Pancreas (tissue), 10 donors: ENCODE data around the gene HSD11B1. TPM values are rescaled to one million over a fixed set of nuclear protein-coding genes. Genes with fewer than 3 reads are reported as not detected.

Experiments used
- ATAC-seq, 4 donors: fragments of 200-7000 bp; cut with Tn5 transposase; one replicate each; pipeline versions ENCODE4 v1.8.0 to v1.9.1; 2020; ENCODE audit warnings: mild to moderate bottlenecking in 4 of 4, moderate library complexity in 4 of 4
- DNase-seq, 6 donors: peaks; one replicate each; pipeline ENCODE4 v3.0.0-alpha.2; 2020
- FAIRE-seq: peaks from 2 replicates; lab custom pipeline; 2012; peaks lifted over from hg19 to GRCh38; lab: Jason Lieb, UNC
- H3K27ac ChIP-seq, 4 donors: fragments of 200-600 bp; sonication (generic); 1 replicate in 3 of 4; 2 replicates in 1 of 4; pipeline versions ENCODE4 v1.5.0 to v1.8.0; 2020
- H3K27me3 ChIP-seq, 4 donors: fragments of 200-600 bp; one replicate each; pipeline ENCODE4 v1.8.0; 2021
- H3K36me3 ChIP-seq, 3 donors: fragments of 200-600 bp; sonication (generic) in 1 of 3; one replicate each; pipeline versions ENCODE4 v1.5.0 to v1.8.0; 2020 to 2021
- H3K4me1 ChIP-seq, 3 donors: fragments of 200-600 bp; one replicate each; pipeline ENCODE4 v1.8.0; 2021
- H3K4me3 ChIP-seq, 4 donors: fragments of 200-600 bp; sonication (generic) in 2 of 4; one replicate each; pipeline versions ENCODE4 v1.5.0 to v1.8.0; 2020 to 2021
- H3K9me3 ChIP-seq, 4 donors: fragments of 200-600 bp; one replicate each; pipeline ENCODE4 v1.8.0; 2021
- CTCF ChIP-seq, 4 donors: fragments of 200-600 bp; sonication (generic) in 3 of 4; IDR thresholded peaks; one replicate each; pipeline versions ENCODE4 v1.5.0 to v1.8.0; 2021; ENCODE audit warnings: antibody characterized with exemption in 4 of 4
- WGBS, 2 donors: extraction: QIAGEN DNeasy Blood & Tissue Kit; methylation state at CpG; one replicate each; pipeline ENCODE4 v1.1.7; 2013; 5-methylcytosine and 5-hydroxymethylcytosine counted together
- intact Hi-C, 3 donors: fragments of 100-400 bp; cut with DNase I; formaldehyde crosslinking; loops; one replicate each; pipeline versions ENCODE4 v1.11.1 to v1.14.2; 2022
- polyA plus RNA-seq, 2 donors: library from polyadenylated mRNA; stranded (reverse); fragments of 200-250 nt; gene quantifications; one replicate each; pipeline ENCODE4 v1.2.3, GENCODE V29; 2013
- total RNA-seq, 6 donors: library from RNA; stranded (reverse); fragmentation: NEBNext Ultra II Directional in 4 of 6; extraction: Animal tissue kit (Norgen Biotek cat#: 25700) in 4 of 6; gene quantifications; one replicate each; pipeline versions ENCODE4 v1.2.1 to v1.2.4, GENCODE V29; 2021 to 2023
- donor health status: healthy with polysubstance abuse.
- donor health status: DM: no; HTN: no; CAD: no; lungs with moderate emphysema.
- donor health status: DM: no; HTN: no; CAD: no.
- donor health status: control.
- donor health status: control.
- donor health status: Bipolar disorder and iron deficiency.
- donor health status: DM: yes; HTN: yes; CAD: no.
- donor health status: DM: no; HTN: no; CAD: no.
- donor health status: DM: no; HTN: no; CAD: no.
- donor health status: DM: yes; HTN: yes; CAD: no.

The HSD11B1 gene
- total and polyA plus RNA-seq, 8 donors = 0.47 to 5.6 (median 1.0) TPM; not detected in 2

DNA sequence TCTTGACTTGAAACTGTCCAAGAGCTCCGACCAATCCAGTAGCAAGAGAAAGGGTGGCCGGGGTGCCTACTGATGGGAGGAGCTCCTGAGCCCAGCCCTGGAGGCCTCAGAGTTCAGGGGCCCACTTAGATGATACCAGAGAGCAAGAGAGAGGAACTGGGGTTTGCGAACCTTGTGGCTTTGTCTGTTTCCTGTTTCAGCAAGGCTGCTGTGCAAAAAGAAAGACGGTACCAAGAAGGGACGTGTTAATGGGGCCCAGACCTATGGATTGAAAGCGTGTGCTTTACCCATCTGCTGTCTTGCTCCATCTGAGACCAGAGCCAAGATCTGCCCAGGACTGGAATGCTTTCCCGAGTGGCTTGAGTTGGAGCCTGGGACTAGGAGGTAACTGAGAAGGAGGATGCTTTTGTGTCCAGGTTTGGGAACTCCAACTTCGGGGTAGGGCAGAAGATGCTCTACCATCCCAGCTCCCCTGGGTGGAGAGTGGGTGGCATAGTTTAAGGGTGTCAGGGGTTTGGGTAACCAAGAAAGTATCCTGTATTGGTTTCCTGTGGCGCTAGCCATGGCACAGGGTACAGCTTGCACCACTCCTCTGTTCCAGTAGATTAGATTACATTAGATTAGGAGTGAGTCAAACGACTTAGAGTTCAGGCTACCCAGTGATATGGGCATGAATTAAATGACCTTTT is 51.4 kb downstream of the HSD11B1 start, which contains the start of gene TRAF3IP3:
TSS of gene TRAF3IP3 (plus strand) at position 128 of the 689 bp plus-strand sequence. CDS start 3,987 bp downstream, outside the sequence.
- no peaks in the 10 kb centered on the region for H3K27me3 ChIP-seq
- TF ChIP-seq CTCF (IDR thresholded peaks at IDR 0.05) = no peak
- FAIRE-seq = no peak
- intact Hi-C loops = no loop called here
- peak within 1 kb of the TSS in 2 of 4 donors; percentile 16 to 44 for H3K27ac ChIP-seq
- 70 to 72% methylated on average over 10 of the region's 10 CpGs for WGBS, 2 donors
- peak within 1 kb of the TSS in 1 of 4 donors; percentile 26 for H3K4me3 ChIP-seq
- no peaks in the 10 kb centered on the region for H3K36me3 ChIP-seq
- peak in 3 of 4 donors; percentile 49 to 85 (median 69) for ATAC-seq
- H3K4me1 ChIP-seq = no peaks in the 10 kb centered on the region
- H3K9me3 ChIP-seq = no peaks in the 10 kb centered on the region
- DNase-seq = peak in 1 of 6 donors; percentile 41

- intact Hi-C loops = no loop called here
- H3K9me3 ChIP-seq = no peaks in the 10 kb centered on the region
- H3K36me3 ChIP-seq = no peaks in the 10 kb centered on the region
- H3K27me3 ChIP-seq = no peaks in the 10 kb centered on the region
- no peak for TF ChIP-seq CTCF (IDR thresholded peaks at IDR 0.05)
- FAIRE-seq (no peak), DNase-seq (peak in 1 of 6 donors; percentile 31), ATAC-seq (peak in 2 of 4 donors; percentile 59 to 75)
- H3K27ac ChIP-seq = peak overlapping the region in 2 of 4 donors; percentile 16 to 44
- H3K4me3 ChIP-seq = peak overlapping the region in 1 of 4 donors; percentile 26
- 65 to 86% methylated on average over 5 of the region's 5 CpGs for WGBS, 2 donors
- no peaks in the 10 kb centered on the region for H3K4me1 ChIP-seq
These were observed 52.2 kb downstream of the HSD11B1 start for GRCh38 chr1:209756615-209757445.

DNA sequence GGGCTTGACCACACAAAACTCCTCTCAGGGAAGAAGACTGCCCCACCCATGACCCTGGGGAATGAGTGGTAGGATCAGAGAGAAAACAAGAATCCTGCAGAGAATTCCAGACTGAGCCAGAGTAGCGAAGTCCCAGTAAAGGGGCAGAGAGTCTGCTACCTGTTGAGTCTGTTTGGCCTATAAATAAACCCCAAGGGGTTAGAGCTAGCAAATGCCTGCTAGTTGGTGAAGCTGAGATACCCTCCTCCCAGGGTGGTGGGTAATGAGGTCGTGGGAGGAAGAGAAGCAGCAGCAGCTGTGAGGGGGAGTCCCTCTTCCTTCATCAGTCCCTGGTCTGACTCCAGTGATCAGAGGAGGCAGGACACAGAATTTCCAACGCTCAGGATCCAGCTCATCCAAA is 53.8 kb downstream of the HSD11B1 start:
- WGBS, 2 donors = 54 to 62% methylated on average over 3 of the region's 3 CpGs
- H3K9me3 ChIP-seq = no peaks in the 10 kb centered on the region
- ATAC-seq = no peak
- H3K27ac ChIP-seq = no peak overlapping the region
- intact Hi-C loops = no loop called here
- no peaks in the 10 kb centered on the region for H3K4me1 ChIP-seq
- no peak overlapping the region for H3K4me3 ChIP-seq
- no peak for DNase-seq
- no peaks in the 10 kb centered on the region for H3K36me3 ChIP-seq
- no peak for FAIRE-seq
- TF ChIP-seq CTCF (IDR thresholded peaks at IDR 0.05) = no peak
- no peaks in the 10 kb centered on the region for H3K27me3 ChIP-seq

DNA sequence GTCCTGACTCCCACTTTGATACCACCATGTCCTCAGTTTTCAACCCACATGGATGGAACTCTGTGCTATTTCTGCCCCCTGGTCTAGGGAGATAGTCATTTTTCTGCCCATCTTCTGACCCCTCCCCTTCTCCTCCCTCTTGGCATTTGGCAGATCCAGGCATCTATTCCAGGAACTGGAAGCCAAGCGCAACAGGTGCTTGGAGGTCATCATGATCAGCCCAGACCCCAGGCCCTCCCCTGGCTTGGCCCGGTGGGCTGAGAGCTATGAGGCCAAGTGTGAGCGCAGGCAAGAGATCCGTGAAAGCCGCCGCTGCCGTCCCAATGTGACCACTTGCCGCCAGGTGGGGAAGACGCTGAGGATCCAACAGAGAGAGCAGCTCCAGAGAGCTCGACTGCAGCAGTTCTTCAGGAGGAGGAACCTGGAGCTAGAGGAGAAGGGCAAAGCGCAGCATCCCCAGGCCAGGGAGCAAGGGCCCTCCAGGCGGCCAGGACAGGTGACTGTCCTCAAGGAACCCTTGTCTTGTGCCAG is 55.2 kb downstream of the HSD11B1 start:
- Histone ChIP-seq H3K27ac (no peak overlapping the region), H3K4me1 (no peaks in the 10 kb centered on the region), H3K36me3 (no peaks in the 10 kb centered on the region), H3K27me3 (no peaks in the 10 kb centered on the region), H3K9me3 (no peaks in the 10 kb centered on the region), H3K4me3 (no peak overlapping the region)
- ATAC-seq (no peak), DNase-seq (no peak), FAIRE-seq (no peak)
- intact Hi-C loops = no loop called here
- no peak for TF ChIP-seq CTCF (IDR thresholded peaks at IDR 0.05)
- WGBS, 2 donors = 88 to 93% methylated on average over 12 of the region's 12 CpGs
